ENCODE measurements around the gene PPP1R12A.
"Not testable (repeated sequence)": the region's sequence is repeated elsewhere in the genome, so short reads cannot be mapped to it uniquely, and the experiment has no call there.

- not testable (repeated sequence) for TF ChIP-seq CTCF (IDR thresholded peaks at IDR 0.05 in 2 of 3, conservative IDR thresholded peaks at IDR 0.05 in 1 of 3; ENCODE audit: borderline replicate concordance in 1 of 3, insufficient read depth in 1 of 3, low read depth in 2 of 3, low read length in 2 of 3); CBX3 (IDR thresholded peaks at IDR 0.05; ENCODE audit: low read depth); SIN3A (IDR thresholded peaks at IDR 0.05; ENCODE audit: low read depth); SP1 (IDR thresholded peaks at IDR 0.05; ENCODE audit: low read depth); EZH2 (IDR thresholded peaks at IDR 0.05)
Measured at GRCh38 chr12:79878506-79878905, 56.4 kb downstream of the PPP1R12A start.
